B cell (primary cell): ENCODE results near the gene S1PR1. TPM values are rescaled to one million over a fixed set of nuclear protein-coding genes. Genes with fewer than 3 reads are reported as not detected.

Experiments used
- ATAC-seq: fragments of 200-7000 bp; cut with Tn5 transposase; one replicate; pipeline ENCODE4 v1.10.0; 2021; ENCODE audit warnings: low read depth, mild to moderate bottlenecking, moderate number of reproducible peaks, moderate library complexity
- CTCF ChIA-PET: fragments of 350-600 bp; sonication (Branson Sonifier 250); formaldehyde crosslinking; loops from one replicate; lab custom pipeline; 2021; ENCODE audit warnings: antibody characterized with exemption, inconsistent platforms; lab: Charles Lee
- POLR2A ChIA-PET: fragments of 350-600 bp; sonication (Branson Sonifier 250); formaldehyde crosslinking; loops from one replicate; lab custom pipeline; 2021; ENCODE audit warnings: antibody characterized with exemption; lab: Charles Lee
- DNase-seq: peaks from one replicate; pipeline ENCODE4 v3.0.0; 2013
- H2AFZ ChIP-seq: 2 replicates; pipeline ENCODE4 v1.6.1; 2012; ENCODE audit warnings: mild to moderate bottlenecking, low read depth, low read length; ENCODE audit not compliant: insufficient read depth, poor library complexity, severe bottlenecking
- H3K27ac ChIP-seq, 2 donors: 1 replicate in 1 of 2; 2 replicates in 1 of 2; pipeline ENCODE4 v1.5.1; 2012 to 2013; ENCODE audit warnings: low read length in 2 of 2, mild to moderate bottlenecking in 2 of 2, moderate library complexity in 1 of 2
- H3K27me3 ChIP-seq, 4 experiments: fragments of 200-600 bp in 1 of 4; sonication (generic) in 1 of 4; replicated peaks in 1 of 4; 1 replicate in 2 of 4; 2 replicates in 2 of 4; pipeline versions ENCODE4 v1.6.1 to v1.7.0; 2013 to 2016; ENCODE audit warnings: low read length in 3 of 4, mild to moderate bottlenecking in 2 of 4, mixed read lengths in 1 of 4, moderate library complexity in 1 of 4; ENCODE audit not compliant: insufficient read depth in 4 of 4, control insufficient read depth in 3 of 4; ENCODE audit errors: control extremely low read depth in 1 of 4
- H3K36me3 ChIP-seq, 2 experiments: replicated peaks in 1 of 2; 1 replicate in 1 of 2; 2 replicates in 1 of 2; pipeline versions ENCODE4 v1.6.1 to v1.7.1; 2013; ENCODE audit warnings: low read length in 1 of 2; ENCODE audit not compliant: insufficient read depth in 2 of 2, control insufficient read depth in 1 of 2; ENCODE audit errors: control extremely low read depth in 1 of 2, extremely low read depth in 1 of 2
- H3K4me1 ChIP-seq, 2 donors: fragments of 200-600 bp in 1 of 2; sonication (generic) in 1 of 2; 1 replicate in 1 of 2; 2 replicates in 1 of 2; pipeline versions ENCODE4 v1.5.1 to v1.6.1; 2013 to 2017; ENCODE audit warnings: low read length in 2 of 2; ENCODE audit not compliant: control insufficient read depth in 2 of 2, insufficient read depth in 2 of 2
- H3K4me2 ChIP-seq: replicated peaks from 2 replicates; pipeline ENCODE3; 2012; ENCODE audit warnings: mild to moderate bottlenecking, low read depth, low read length; ENCODE audit not compliant: poor library complexity, severe bottlenecking
- H3K4me3 ChIP-seq, 5 experiments: fragments of 200-600 bp in 1 of 5; sonication (generic) in 1 of 5; 1 replicate in 3 of 5; 2 replicates in 2 of 5; pipeline versions ENCODE4 v1.5.1 to v1.7.0; 2011 to 2016; ENCODE audit warnings: low read length in 4 of 5, mild to moderate bottlenecking in 4 of 5, low read depth in 2 of 5, control low read depth in 1 of 5, moderate library complexity in 1 of 5; ENCODE audit not compliant: insufficient read depth in 1 of 5; ENCODE audit errors: control extremely low read depth in 1 of 5, extremely low read depth in 1 of 5
- H3K79me2 ChIP-seq: fragments of 200-600 bp; sonication (generic); one replicate; pipeline ENCODE4 v1.6.0; 2016; ENCODE audit warnings: low read length; ENCODE audit not compliant: control insufficient read depth, insufficient read depth
- H3K9ac ChIP-seq: fragments of 200-600 bp; sonication (generic); 2 replicates; pipeline ENCODE4 v1.6.1; 2017; ENCODE audit warnings: mild to moderate bottlenecking, low read length, moderate library complexity
- H3K9me3 ChIP-seq, 3 donors: one replicate each; pipeline versions ENCODE4 v1.6.1 to v1.7.1; 2013; ENCODE audit warnings: low read length in 2 of 3; ENCODE audit not compliant: control insufficient read depth in 2 of 3, insufficient read depth in 1 of 3; ENCODE audit errors: control extremely low read depth in 1 of 3
- H4K20me1 ChIP-seq: 2 replicates; pipeline ENCODE4 v1.6.0; 2012; ENCODE audit warnings: mild to moderate bottlenecking, low read length; ENCODE audit not compliant: insufficient read depth, control insufficient read depth, poor library complexity, severe bottlenecking
- H3K27ac Mint-ChIP-seq: one replicate; pipeline ENCODE4 v1.8.0; 2021; ENCODE audit warnings: mixed read lengths
- H3K27me3 Mint-ChIP-seq: one replicate; pipeline ENCODE4 v1.8.0; 2021; ENCODE audit warnings: mixed read lengths
- H3K4me1 Mint-ChIP-seq: one replicate; pipeline ENCODE4 v1.8.0; 2021; ENCODE audit warnings: mixed read lengths
- H3K4me3 Mint-ChIP-seq: one replicate; pipeline ENCODE4 v1.8.0; 2021; ENCODE audit warnings: mixed read lengths
- H3K9me3 Mint-ChIP-seq: one replicate; pipeline ENCODE4 v1.8.0; 2022; ENCODE audit warnings: mixed read lengths; ENCODE audit not compliant: insufficient read depth
- CTCF ChIP-seq: fragments of 200-600 bp; IDR thresholded peaks from one replicate; pipeline ENCODE4 v1.8.0; 2022; ENCODE audit warnings: antibody characterized with exemption, mild to moderate bottlenecking
- EZH2 ChIP-seq: IDR thresholded peaks from 2 replicates; pipeline ENCODE4 v1.6.1; 2012; ENCODE audit warnings: borderline replicate concordance, low read depth, mild to moderate bottlenecking, moderate library complexity, low read length; ENCODE audit not compliant: insufficient read depth, poor library complexity, severe bottlenecking
- WGBS: methylation state at CpG from one replicate; pipeline ENCODE4 v1.1.5; 2013; ENCODE audit warnings: missing lambda C conversion rate; ENCODE audit not compliant: insufficient coverage; 5-methylcytosine and 5-hydroxymethylcytosine counted together
- intact Hi-C: fragments of 100-400 bp; cut with micrococcal nuclease; formaldehyde crosslinking; loops from one replicate; pipeline ENCODE4 v1.10.0; 2022
- polyA plus RNA-seq: library from polyadenylated mRNA; depleted of rRNA; stranded (reverse); fragments of >200 nt; gene quantifications from 2 replicates; pipeline ENCODE4 v1.2.3, GENCODE V29; 2012
- total RNA-seq, 2 donors: library from RNA; stranded (reverse); fragments of 120-200 nt in 1 of 2; gene quantifications; 1 replicate in 1 of 2; 2 replicates in 1 of 2; pipeline versions ENCODE4 v1.2.3 to v1.2.4, GENCODE V29; 2013 to 2022

The S1PR1 gene
- total and polyA plus RNA-seq, 2 donors (not counting 1 experiment from before 2014, with no cell fraction given), result 44.5 to 225 TPM

- no peak overlapping the region for H3K9ac ChIP-seq
- peak; percentile 57 for DNase-seq
- peak overlapping the region in 1 of 2 donors; percentile 20 for H3K27ac ChIP-seq
- peak overlapping the region; percentile 59 for H3K27ac Mint-ChIP-seq
- H3K9me3 Mint-ChIP-seq, result no peaks in the 10 kb centered on the region
- ChIA-PET CTCF (interaction anchor here (2.4 kb wide), 1 partner anchor 30 kb away, joined by 14 read pairs; no protein-coding TSS in a partner anchor), POLR2A (no interaction called here)
- no peaks in the 10 kb centered on the region for H3K36me3 ChIP-seq
- H3K9me3 ChIP-seq, result no peaks in the 10 kb centered on the region
- TF ChIP-seq CTCF, result no peak
- TF ChIP-seq EZH2, result no peak
- intact Hi-C loops, result loop anchor here (1.0 kb wide), 1 partner anchor 10 kb away; no protein-coding TSS in a partner anchor
- WGBS, result 100% methylated on average over 1 of the region's 3 CpGs
- H3K27me3 ChIP-seq, result no peaks in the 10 kb centered on the region
- H3K4me1 ChIP-seq, result peaks cover 27 to 32% of the 10 kb centered on the region in 2 donors
- H3K4me1 Mint-ChIP-seq, result peaks cover 46% of the 10 kb centered on the region
- H4K20me1 ChIP-seq, result no peaks in the 10 kb centered on the region
- peak overlapping the region; percentile 34 for H2AFZ ChIP-seq
- ATAC-seq, result peak; percentile 74
- H3K4me3 ChIP-seq, result no peak overlapping the region
- no peaks in the 10 kb centered on the region for H3K27me3 Mint-ChIP-seq
- no peaks in the 10 kb centered on the region for H3K79me2 ChIP-seq
- H3K4me2 ChIP-seq, result peak overlapping the region; percentile 39
- peak overlapping the region; percentile 32 for H3K4me3 Mint-ChIP-seq
These were observed 20.9 kb downstream of the S1PR1 start for GRCh38 chr1:101257500-101258325.

- intact Hi-C loops, result no loop called here
- Histone ChIP-seq H3K27ac (no peak overlapping the region), H3K4me3 (no peak overlapping the region), H3K4me1 (peaks cover 47 to 48% of the 10 kb centered on the region in 2 donors), H3K9me3 (no peaks in the 10 kb centered on the region), H2AFZ (no peak overlapping the region), H3K27me3 (no peaks in the 10 kb centered on the region), H3K9ac (no peak overlapping the region), H4K20me1 (no peaks in the 10 kb centered on the region), H3K4me2 (no peak overlapping the region), H3K79me2 (no peaks in the 10 kb centered on the region), H3K36me3 (no peaks in the 10 kb centered on the region)
- no peak for TF ChIP-seq EZH2
- TF ChIP-seq CTCF, result no peak
- Mint-ChIP-seq H3K4me3 (peak overlapping the region; percentile 26), H3K27ac (peak overlapping the region; percentile 62), H3K4me1 (peaks cover 55% of the 10 kb centered on the region), H3K27me3 (no peaks in the 10 kb centered on the region), H3K9me3 (no peaks in the 10 kb centered on the region)
- ChIA-PET POLR2A (interaction anchor here (0.5 to 0.9 kb wide), 2 partner anchors 12 to 23 kb away, joined by 3 to 5 read pairs; no protein-coding TSS in a partner anchor), CTCF (interaction anchor here (1.0 to 2.0 kb wide), 3 partner anchors 8 to 21 kb away, joined by 4 to 13 read pairs (median 4); no protein-coding TSS in a partner anchor)
- no peak for ATAC-seq
- no peak for DNase-seq
These were observed 22.9 kb downstream of the S1PR1 start for GRCh38 chr1:101259744-101260148.
